HL-60 (cell line): ENCODE results near the gene DYNC1I1.

ENCODE experiments used
- DNase-seq, 2 experiments: peaks; one replicate each; pipeline ENCODE4 v3.0.0-alpha.2; 2010 to 2020; ENCODE audit warnings: low read depth in 1 of 2, low spot score in 1 of 2
- H3K27ac ChIP-seq: fragments of 250-450 bp; sonication (Bioruptor Pico); replicated peaks from 2 replicates; pipeline ENCODE4 v1.5.1; 2020; ENCODE audit warnings: mild to moderate bottlenecking, moderate library complexity
- H3K27me3 ChIP-seq: fragments of 250-450 bp; sonication (Bioruptor Pico); 2 replicates; pipeline ENCODE4 v1.5.1; 2021; ENCODE audit warnings: mild to moderate bottlenecking, moderate library complexity; ENCODE audit not compliant: insufficient read depth, poor library complexity, severe bottlenecking
- H3K4me3 ChIP-seq: replicated peaks from 2 replicates; pipeline ENCODE4 v1.5.1; 2011; ENCODE audit warnings: mild to moderate bottlenecking, control low read depth, low read length; ENCODE audit not compliant: insufficient read depth
- CTCF ChIP-seq: IDR thresholded peaks from one replicate; pipeline ENCODE4 v1.5.1; 2011; ENCODE audit warnings: low read length, control low read depth, inconsistent platforms; ENCODE audit not compliant: insufficient read depth
- GABPA ChIP-seq: IDR thresholded peaks from 2 replicates; pipeline ENCODE4 v1.6.1; 2012; ENCODE audit warnings: low read depth
- POLR2AphosphoS5 ChIP-seq: IDR thresholded peaks from 2 replicates; pipeline ENCODE4 v1.6.1; 2012; ENCODE audit warnings: low read depth
- REST ChIP-seq: IDR thresholded peaks from 2 replicates; pipeline ENCODE4 v1.6.1; 2012; ENCODE audit warnings: low read depth; ENCODE audit not compliant: insufficient replicate concordance
- SPI1 ChIP-seq: IDR thresholded peaks from 2 replicates; pipeline ENCODE4 v1.6.1; 2012; ENCODE audit warnings: low read depth, mild to moderate bottlenecking, borderline replicate concordance

Gene DYNC1I1

GRCh38 chr7:96143495-96144259, 371.3 kb downstream of the DYNC1I1 start:
- H3K27ac ChIP-seq, result no peak overlapping the region
- no peak overlapping the region for H3K4me3 ChIP-seq
- H3K27me3 ChIP-seq, result no peaks in the 10 kb centered on the region
- TF ChIP-seq SPI1, result no peak
- TF ChIP-seq POLR2AphosphoS5, result no peak
- no peak for TF ChIP-seq CTCF
- TF ChIP-seq REST, result no peak
- TF ChIP-seq GABPA, result no peak
- DNase-seq, result no peak

GRCh38 chr7:96144260-96144526, 371.8 kb downstream of the DYNC1I1 start:
- TF ChIP-seq SPI1 (no peak), CTCF (no peak), POLR2AphosphoS5 (no peak), GABPA (no peak), REST (no peak)
- Histone ChIP-seq H3K4me3 (no peak overlapping the region), H3K27ac (no peak overlapping the region), H3K27me3 (no peaks in the 10 kb centered on the region)
- no peak for DNase-seq
